NCI-H1930 (cell line): Measurements from ENCODE around the gene SLC5A1.
"Not testable (repeated sequence)": the region's sequence is repeated elsewhere in the genome, so short reads cannot be mapped to it uniquely, and the experiment has no call there.

Experiments
- DNase-seq, 2 experiments: peaks; one replicate each; lab custom pipeline; 2025; lab: John Stamatoyannopoulos, UW

SLC5A1 gene

DNA sequence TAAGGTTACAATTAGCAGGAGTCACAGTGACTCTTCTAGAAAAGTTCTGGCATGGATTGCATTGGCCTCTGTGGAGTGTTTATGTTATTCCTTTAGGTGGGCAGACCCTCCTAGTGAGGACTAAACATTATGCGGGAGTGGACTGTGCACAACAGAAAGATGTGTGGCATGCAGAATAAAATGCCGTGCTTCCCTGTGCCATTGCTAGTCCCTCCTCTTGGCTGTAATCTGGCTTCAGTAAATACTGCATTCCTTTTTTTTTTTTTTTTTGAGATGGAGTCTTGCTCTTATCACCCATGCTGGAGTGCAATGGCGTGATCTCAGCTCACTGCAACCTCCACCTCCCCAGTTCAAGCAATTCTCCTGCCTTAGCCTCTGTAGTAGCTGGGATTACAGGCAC is 45.0 kb downstream of the SLC5A1 start:
- no peak for DNase-seq

DNA sequence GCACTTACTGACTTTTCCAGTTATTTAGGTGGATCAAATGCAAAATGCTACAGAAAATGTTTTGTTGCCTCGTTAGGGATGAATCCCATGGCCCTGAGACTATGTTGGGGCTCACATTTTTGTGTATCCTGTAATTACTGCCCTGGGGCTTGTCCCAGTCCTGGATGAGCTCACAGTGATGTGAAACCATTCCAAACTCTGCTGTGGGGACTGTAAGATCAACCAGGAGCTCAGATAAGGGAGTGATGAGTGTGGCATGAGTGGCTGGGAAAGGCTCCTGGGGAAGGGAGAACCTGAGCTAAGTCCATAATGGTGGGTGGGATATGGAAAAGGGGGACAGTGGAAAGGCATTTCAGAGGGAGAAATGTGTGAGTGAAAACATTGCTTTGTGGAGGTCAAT is 54.0 kb downstream of the SLC5A1 start:
- no peak for DNase-seq

DNA sequence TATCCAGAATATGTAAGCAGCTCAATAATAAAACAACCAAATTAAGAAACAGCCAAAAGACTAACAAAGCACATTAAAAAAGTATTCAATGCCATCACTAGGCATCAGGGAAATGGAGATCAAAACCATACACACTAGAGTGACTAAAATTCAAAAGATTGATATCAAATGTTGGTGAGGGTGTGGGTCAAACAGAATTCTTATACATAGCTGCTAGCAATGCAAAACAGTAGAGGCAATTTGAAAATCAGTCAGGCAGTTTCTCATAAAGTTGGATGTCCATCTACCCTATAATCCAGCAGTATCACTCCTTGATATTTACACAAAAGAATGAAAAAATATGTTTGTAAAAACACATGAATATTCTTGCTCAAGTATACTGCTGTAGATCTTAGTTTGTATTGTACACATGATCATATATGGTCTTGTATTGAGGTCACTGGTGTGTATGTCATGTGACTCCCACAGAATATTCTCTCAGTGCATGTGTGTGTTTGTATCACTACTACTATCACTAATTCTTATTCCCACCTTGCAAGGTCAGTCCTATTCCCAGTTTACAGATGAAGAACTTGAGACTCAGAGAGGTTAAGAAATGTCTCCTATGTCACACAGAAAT is 54.9 kb downstream of the SLC5A1 start:
- DNase-seq, result no peak

DNA sequence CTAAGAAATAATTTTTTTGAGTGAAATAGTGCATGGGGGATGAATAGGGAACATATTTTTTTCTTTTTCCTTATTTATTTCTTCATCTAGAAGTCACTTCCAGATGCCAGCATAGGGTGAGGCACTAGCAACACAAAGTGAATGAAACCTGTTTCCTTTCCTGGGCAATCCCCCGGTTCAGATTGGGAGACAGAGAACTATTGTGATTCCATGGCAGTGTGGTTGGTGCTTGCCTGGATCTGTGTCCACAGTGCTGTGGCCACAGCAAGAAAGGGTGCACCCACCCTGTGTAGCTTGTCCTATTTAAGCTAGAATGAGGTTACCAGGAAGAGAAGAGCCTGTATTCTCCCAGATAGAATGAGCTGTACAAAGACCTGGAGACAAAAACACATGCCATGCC is 57.6 kb downstream of the SLC5A1 start:
- DNase-seq, result no peak

DNA sequence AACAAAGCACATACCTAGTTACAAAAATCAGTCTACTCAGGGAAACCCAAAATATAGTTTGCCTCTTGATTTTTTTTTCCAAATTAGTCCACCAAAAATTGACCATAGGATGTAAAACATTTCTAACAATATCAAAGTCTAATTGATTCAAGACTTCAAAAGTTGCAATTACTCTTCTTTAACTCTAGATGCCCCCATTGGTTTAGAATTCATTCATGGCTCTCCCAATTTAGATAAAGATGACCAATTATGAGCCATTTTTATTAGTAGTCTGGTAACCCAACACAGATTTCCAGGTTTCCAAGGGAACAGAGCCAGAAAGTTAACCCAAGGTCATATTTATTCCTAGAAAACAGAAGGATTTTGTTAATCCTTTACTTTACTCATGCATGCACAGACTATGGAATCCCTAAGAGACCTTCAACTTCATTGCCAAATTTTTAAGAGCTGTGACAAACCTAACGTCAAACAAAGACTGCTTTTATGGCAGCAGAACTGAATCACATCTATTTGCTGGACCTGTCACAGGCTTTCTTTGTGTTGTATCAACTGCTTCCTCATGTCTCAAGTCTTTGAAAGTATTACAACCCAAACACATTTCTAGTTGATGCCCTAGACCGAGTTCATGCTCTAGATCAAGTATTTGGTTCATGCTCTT is 60.7 kb downstream of the SLC5A1 start:
- no peak for DNase-seq

DNA sequence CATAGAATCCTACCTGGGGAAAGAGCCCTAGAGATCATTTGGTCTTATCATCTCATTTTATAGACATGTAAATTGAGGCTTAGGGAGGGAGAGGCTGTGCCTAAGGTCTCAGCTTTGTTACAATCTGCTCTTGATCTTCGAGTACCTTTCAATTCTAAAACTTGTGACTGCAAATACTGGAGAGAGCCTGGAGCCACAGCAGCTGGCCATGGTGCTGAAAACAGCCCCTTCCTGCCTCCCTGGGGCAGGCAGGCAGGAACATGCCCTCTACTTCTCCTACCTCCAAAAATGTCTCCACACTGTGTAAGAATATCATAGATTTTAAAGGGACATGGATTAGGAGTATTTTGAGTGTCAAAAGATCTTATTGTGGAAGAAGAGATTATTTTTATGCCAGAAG is 63.9 kb downstream of the SLC5A1 start:
- no peak for DNase-seq

DNA sequence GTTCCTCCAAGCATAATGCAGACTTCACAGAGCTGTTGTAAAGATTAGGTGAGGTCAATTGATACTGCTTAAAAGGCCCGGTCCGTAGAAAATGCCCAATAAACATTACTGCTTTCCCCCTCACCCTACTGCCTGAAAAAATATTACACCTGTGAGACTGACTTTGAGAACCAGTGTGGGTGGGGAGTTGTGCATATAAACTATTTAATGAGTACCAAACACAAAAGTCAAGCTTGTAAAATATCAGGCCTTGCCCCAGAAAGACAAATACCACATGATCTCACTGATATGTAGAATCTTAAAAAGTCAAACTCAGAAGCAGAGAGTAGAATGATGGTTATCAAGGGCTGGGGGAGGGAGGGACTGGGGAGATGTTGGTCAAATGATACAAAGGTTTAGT is 69.3 kb downstream of the SLC5A1 start:
- DNase-seq, result no peak

DNA sequence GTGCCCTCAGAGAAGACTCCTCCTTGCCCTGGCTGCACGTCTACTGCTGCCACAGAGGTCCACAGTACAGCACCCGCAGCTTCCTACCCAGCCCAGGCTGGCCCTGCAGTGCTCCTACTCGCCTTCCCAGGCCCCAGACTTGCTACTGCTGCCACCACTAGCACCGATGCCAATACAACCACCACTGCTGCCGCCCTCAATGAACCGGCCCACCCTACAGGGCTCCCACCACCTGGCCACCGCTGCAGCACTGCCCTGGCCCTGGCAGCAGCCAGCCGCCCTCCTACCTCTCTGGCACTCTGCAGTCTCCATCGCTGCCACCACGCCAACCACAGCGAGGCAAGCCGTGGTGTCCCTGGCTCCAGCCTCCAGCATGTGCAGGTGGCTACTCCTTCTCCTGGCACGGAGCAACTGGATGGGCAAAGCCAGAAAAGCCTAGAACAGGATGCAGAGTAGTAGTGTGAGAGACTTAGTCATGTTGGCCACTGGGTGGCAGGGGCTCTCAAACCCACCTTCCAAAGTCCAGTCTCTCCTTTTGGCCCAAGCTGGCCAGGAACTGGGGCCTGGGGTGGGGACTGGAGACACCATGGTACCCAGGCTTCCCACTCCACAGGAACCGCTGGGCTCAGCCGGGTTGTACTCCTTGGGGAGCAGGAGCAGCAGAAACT is 76.6 kb downstream of the SLC5A1 start:
- no peak for DNase-seq

DNA sequence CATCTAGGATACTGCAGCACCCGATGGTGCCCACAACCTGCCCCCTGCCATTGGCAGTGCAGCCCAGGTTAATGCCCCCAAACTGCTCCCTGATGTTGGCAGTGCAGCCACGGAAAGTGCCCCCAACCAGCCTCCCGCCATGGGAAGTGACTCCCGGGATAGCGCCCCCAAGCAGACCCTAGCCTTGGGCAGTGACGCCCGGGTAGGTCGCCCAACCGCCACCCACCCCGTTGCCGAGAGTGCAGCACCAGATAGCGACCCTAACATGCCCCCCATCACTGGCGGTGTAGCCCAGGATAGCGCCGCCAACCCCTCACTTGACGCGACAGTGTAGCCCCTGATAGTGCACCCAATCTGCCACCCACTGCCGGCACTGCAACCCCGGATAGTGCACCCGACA is 77.5 kb downstream of the SLC5A1 start:
- no peak for DNase-seq

DNA sequence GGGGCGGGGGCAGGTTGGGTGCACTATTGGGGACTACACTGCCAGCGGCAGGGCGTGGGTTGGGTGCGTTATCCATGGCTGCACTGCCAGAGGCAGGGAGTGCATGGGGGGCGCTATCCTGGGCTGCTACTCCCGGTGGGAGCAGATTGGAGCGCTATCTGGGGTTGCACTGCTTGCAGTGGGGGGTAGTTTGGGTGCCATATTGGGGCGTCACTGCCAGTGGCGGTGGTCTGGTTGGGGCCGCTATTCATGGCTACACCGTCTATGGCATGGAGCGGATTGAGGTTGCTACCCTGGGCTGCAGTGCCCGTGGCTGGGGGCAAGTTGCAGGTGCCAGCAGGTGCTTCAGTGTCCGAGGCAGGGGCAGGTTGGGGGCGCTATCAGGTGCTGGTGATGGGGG is 79.8 kb downstream of the SLC5A1 start:
- DNase-seq, result no peak

DNA sequence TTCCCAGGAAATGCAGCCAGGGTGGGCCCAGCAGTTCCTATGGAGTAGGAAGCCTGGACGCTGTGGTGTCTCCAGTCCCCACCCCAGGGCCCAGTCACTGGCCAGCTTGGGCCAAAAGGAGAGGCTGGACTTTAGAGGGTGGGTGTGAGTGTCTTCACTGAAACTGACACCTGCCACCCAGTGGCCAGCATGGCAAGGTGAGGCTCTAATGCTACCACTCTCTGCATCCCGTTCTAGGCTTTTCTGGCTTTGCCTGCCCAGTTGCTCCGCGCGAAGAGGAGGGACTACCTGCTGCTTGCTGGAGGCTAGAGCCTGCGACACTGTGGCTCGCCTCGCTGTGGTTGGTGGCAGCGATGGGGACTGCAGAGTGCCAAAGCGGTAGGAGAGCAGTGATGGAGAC is 80.6 kb downstream of the SLC5A1 start:
- no peak for DNase-seq

DNA sequence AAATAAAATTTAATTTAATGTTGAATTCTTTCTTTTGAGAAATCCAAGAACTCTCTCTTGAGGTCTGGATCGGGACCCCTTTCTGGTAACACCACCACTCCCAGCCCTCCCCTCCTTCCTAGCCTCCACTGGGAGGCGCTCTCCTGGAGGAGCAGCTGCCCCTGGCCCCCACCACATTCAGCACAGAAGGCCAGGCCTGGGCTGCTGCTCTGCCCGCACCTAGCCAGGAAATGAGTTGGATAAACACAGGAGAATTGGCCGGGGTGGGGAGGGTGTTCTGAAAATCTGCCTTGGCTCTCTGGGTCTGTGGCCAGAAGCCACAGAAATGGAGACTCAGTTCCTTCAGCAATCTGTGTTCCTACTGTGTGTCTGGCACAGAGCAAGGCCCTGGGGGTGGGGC is 84.8 kb downstream of the SLC5A1 start:
- DNase-seq, result no peak

DNA sequence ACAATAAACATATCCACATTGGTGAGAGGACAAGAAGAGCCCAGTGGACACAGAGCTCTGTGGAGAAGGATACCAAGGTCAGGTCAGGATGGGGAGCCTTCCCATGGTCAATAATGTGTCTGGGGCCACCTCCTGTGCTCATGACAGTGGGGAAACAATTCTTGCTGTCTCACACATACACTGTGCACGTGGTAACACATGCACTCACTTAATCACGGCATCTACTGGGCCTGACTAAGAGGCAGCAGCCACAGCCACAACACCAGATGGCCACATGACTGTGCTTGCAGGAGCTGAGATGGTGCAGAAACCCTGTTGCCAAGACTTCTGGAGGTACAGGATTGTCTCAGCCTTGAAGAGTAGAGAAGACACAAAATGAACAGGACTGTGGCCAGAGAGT is 87.4 kb downstream of the SLC5A1 start:
- DNase-seq, result no peak

DNA sequence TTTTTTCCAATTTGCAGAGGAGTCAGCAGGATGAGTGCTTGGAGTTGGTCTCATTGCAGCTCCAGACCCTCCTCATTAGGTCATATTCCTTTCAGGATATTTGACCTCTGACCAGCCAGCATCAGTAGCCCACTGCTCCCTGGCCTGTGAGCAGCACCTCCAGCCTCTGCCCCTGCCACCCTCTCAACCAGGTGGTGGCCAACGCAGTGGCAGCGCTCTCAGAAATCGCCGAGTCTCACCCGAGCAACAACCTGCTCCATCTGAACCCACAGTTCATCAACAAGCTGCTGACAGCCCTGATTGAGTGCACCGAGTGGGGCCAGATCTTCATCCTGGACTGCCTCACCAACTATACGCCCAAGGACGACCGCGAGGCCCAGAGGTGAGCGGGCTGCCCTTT is 89.1 kb downstream of the SLC5A1 start:
- no peak for DNase-seq

DNA sequence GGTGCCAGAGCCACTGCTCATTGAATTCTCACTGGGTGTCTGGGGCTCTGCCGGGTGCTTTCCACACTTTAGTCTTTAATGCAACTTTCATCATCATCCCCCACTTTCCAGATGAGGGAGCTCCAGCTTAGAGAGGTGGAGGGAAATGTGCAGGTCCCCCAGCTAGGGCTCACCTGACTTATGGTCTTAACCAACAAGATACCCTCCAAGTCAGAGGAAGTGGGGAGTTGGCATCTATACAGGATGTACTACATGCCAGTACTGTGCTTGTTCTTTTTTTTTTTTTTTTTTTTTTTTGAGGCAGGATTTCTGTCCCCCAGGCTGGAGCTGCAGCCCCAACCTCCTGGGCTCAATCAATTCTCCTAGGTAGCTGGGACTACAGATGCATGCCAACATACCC is 89.7 kb downstream of the SLC5A1 start:
- no peak for DNase-seq

DNA sequence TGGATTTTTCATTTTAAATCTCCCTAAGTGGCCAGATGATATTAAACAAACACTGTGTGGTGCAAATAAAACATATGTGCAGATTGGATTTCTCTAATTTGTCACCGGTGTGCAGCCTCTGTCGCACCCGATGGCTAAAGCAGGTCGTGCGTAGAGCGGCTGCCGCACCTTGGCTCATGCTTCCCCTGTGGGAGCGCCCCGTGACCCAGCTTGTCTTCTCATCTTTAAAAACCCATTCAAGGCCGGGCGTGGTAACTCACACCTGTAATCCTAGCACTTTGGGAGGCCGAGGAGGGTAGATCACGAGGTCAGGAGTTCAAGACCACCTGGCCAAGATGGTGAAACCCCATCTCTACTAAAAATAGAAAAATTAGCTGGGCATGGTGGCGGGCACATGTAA is 91.7 kb downstream of the SLC5A1 start:
- not testable (repeated sequence) for DNase-seq

DNA sequence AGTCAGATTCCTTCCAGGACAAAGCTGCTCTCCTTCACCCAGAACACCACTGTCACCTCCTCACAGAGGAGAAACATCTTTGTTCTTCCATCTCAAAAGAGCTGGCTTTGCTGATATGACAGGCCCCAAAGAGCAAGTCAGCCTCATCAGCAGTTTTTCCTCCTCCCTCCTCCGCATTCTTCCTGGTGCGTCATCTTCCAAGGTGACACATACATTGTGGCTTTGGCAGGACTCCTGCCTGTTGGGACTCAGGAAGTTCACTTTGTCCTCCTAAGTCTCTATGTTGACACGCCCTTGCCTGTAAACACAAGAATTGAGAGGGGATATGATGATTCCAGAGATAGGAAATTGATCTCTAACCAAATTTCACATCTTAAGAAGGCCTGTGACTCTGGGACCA is 92.9 kb downstream of the SLC5A1 start:
- DNase-seq, result not testable (repeated sequence)

DNA sequence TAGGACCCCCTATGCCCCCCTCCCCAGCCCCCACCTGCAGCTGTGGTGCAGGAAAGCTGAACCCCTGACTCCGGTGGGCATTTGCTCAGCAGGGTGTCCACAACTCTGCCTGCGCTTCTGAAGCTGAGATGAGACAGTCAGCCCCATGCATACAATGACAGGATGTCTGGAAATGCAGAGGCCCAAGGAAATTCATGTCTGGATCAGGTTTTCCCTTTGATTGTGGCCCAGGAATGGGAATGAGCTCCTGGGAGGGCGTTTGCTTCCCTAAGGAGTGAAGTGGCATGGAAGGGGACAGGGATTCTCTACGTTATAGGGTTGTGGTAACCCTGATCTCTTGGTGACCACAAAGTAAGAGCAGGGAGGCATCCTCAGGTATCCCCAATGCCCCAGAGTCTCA is 93.8 kb downstream of the SLC5A1 start:
- DNase-seq, result not testable (repeated sequence)

DNA sequence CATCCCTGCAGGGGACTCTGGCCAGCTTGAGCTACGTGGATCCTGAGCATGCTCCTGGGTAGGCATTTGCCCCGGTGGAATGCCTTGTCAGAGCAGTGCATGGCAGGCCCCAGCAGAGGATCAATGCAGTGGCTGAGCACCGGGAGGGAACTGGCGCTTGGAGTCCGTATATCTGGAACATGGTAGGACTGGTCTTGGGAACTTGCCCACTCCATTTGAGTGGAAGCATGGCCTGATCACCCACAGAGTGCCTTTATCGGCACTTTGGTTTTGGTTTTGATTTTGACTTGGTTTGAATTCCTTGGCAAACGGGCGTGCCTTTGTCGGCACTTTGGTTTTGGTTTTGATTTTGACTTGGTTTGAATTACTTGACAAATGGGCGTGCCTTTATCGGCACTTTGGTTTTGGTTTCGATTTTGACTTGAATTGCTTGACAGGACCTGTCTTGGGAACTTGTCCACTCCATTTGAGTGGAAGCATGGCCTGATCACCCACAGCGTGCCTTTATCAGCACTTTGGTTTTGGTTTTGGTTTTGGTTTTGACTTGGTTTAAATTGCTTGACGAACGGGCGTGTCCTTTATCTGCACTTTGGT is 94.8 kb downstream of the SLC5A1 start:
- DNase-seq, result not testable (repeated sequence)

DNA sequence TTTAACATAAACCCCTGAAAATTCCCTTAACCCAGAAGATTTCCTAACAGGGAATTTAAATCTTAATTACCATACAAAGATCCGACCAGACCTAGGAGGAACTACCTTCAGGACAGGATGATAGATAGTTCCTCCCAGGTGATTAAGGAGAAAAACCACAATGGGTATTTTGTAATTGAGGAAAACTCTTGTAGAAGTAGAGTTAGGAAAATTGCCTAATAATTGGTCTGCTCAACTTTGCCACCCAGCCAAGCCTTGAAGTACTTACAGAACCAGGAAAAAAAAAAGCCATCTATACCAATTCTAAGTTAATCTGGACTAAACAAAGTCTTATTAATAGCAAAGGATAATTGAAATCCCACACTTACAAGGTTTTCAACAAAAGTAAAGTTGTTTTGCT is 95.5 kb downstream of the SLC5A1 start:
- DNase-seq, result not testable (repeated sequence)

DNA sequence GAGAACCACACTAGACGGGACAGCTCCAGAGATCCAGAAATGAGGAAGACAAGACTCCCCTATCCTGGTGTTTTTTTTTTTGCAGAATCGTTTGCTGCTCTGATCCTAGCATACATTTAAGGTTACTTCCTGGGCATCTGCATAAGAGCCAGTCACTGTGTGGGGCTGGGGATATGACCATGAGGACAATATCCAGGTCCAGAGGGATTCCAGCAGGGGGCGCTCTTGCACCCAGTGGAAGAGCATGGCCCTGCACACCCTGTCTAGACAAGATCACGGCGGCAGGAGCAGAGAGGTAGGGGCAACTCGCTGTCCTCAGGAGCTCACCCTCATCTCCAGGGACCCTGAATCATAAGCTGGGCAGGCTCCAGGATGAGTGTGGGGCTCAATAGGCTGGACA is 97.6 kb downstream of the SLC5A1 start:
- DNase-seq, result not testable (repeated sequence)

DNA sequence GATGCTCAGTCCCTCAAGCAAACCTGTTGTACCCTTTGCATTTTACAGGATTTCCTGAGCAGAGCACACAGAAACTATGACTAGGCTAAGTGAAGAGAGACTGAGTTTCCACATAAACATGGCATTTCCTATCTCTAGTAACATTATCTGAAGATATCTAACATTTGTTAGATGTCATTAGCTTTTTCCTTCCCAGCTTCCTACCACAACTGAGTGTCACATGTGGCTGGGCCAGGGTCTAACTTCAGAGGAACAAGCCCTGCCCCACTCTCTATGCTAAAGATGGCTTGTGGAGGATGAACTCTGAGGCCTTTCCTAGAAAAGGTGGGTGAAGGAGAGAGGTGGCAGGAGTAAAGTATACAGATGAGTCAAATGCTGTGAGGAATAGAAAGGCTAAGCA is 99.5 kb downstream of the SLC5A1 start:
- no peak for DNase-seq
